ENCODE data around the gene DNAH6. TPM values are rescaled to one million over a fixed set of nuclear protein-coding genes. Genes with fewer than 3 reads are reported as not detected.

Gene DNAH6
- total and polyA plus RNA-seq, 2 of the 8 experiments (the other 6 are each of a cell fraction or from before 2014, with no cell fraction given) = 0.06 to 0.43 TPM

DNA sequence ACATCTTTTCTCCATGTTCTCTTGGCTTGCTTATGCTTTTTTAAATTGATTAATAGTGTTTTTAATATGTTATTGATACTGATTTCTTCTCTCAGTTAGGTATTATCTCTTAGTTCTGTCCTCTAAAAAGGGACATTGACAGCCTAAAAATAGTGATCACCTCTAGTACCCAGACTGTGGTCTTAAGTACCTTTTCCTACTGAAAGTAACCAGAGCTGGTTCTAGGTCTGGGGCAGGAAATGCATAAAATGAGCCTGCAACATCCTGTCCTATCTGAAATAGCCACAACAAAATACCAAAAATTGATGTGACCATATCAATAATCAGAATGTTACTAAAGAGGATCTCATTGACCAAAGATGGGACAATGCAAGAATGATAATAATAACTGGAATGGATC is 113.3 kb downstream of the DNAH6 start:
- Histone ChIP-seq H3K4me3 (ENCODE audit: extremely low read depth in 1 of 4, insufficient read depth in 2 of 4, low read depth in 3 of 4, low read length in 4 of 4) (no peak overlapping the region), H3K56ac (replicated peaks; ENCODE audit: insufficient read length, low read depth, low read length) (no peak overlapping the region), H3K9me3 (ENCODE audit: insufficient read depth in 2 of 2, low read depth in 1 of 2, low read length in 1 of 2) (no peaks in the 10 kb centered on the region), H2BK120ac (replicated peaks; ENCODE audit: low read depth, low read length) (no peak overlapping the region), H3K79me1 (ENCODE audit: low read depth, low read length) (no peaks in the 10 kb centered on the region), H3K14ac (ENCODE audit: insufficient read length) (no peak overlapping the region), H2BK20ac (ENCODE audit: low read length) (no peak overlapping the region), H3K4me1 (replicated peaks in 1 of 4; ENCODE audit: control insufficient read depth in 3 of 4, insufficient read depth in 4 of 4, low read length in 3 of 4) (no peaks in the 10 kb centered on the region), H2BK5ac (ENCODE audit: low read depth, low read length) (no peak overlapping the region), H3K23ac (ENCODE audit: insufficient read length) (no peak overlapping the region), H3K36me3 (ENCODE audit: control insufficient read depth in 2 of 4, insufficient read depth in 4 of 4, low read length in 3 of 4) (no peaks in the 10 kb centered on the region), H4K20me1 (replicated peaks in 1 of 2; ENCODE audit: control insufficient read depth in 1 of 2, insufficient read depth in 2 of 2, low read length in 2 of 2) (no peaks in the 10 kb centered on the region), H2BK15ac (ENCODE audit: low read length) (no peak overlapping the region), H4K5ac (ENCODE audit: insufficient read length, low read depth, low read length) (no peak overlapping the region), H3K18ac (ENCODE audit: extremely low read depth, low read length) (no peak overlapping the region), H2AK5ac (ENCODE audit: low read depth, low read length) (no peak overlapping the region), H4K91ac (replicated peaks; ENCODE audit: insufficient read length, low read length) (no peak overlapping the region), H4K8ac (ENCODE audit: extremely low read depth, insufficient read depth, low read length) (no peak overlapping the region), H3K27ac (ENCODE audit: low read depth, low read length) (no peak overlapping the region), H3K27me3 (replicated peaks in 1 of 4; ENCODE audit: control insufficient read depth in 3 of 4, extremely low read depth in 1 of 4, insufficient read depth in 3 of 4, low read length in 3 of 4) (peaks cover 0 to 1% (median 0%) of the 10 kb centered on the region in 4 experiments; a peak in 1 of 7 replicates), H2AFZ (ENCODE audit: low read length) (no peak overlapping the region), H3K9ac (replicated peaks in 1 of 4; ENCODE audit: extremely low read depth in 1 of 4, low read depth in 3 of 4, low read length in 3 of 4) (no peak overlapping the region), H3K23me2 (ENCODE audit: low read depth, low read length) (no peaks in the 10 kb centered on the region), H3K4ac (replicated peaks; ENCODE audit: insufficient read length, low read depth, low read length) (no peak overlapping the region), H3K4me2 (ENCODE audit: insufficient read depth in 1 of 2, low read depth in 2 of 2, low read length in 2 of 2) (no peak overlapping the region), H2BK12ac (ENCODE audit: low read depth, low read length) (no peak overlapping the region), H3K79me2 (ENCODE audit: control insufficient read depth in 1 of 2, insufficient read depth in 2 of 2, low read length in 2 of 2) (no peaks in the 10 kb centered on the region)
- ChIA-PET CTCF (ENCODE audit: partially characterized antibody) (interaction anchor here (0.7 to 3.2 kb wide), 3 partner anchors 44 to 138 kb away, joined by 4 to 11 read pairs (median 8); no protein-coding TSS in a partner anchor), POLR2A (ENCODE audit: partially characterized antibody) (no interaction called here)
- DNase-seq (ENCODE audit: low read depth in 1 of 2, low spot score in 2 of 2) = no peak
- no peak for FAIRE-seq
- no peak for TF ChIP-seq EP300 (IDR thresholded peaks at IDR 0.05; ENCODE audit: borderline replicate concordance in 1 of 2, low read depth in 2 of 2, low read length in 2 of 2)
- no peak for TF ChIP-seq SAP30 (IDR thresholded peaks at IDR 0.05; ENCODE audit: insufficient read depth, insufficient replicate concordance, low read length)
- no peak for TF ChIP-seq EGR1 (IDR thresholded peaks at IDR 0.05; ENCODE audit: borderline replicate concordance, low read depth, low read length)
- TF ChIP-seq YY1 (IDR thresholded peaks at IDR 0.05; ENCODE audit: low read depth, low read length) = no peak
- no peak for TF ChIP-seq RXRA (IDR thresholded peaks at IDR 0.05; ENCODE audit: insufficient read depth, low read depth, low read length)
